Body of pancreas (tissue), 4 donors: Measurements from ENCODE around the gene GNB5.

Source experiments
- CTCF ChIP-seq, 7 experiments: fragments of 450-650 bp in 4 of 7; fragments of 200-600 bp in 3 of 7; sonication (generic) in 3 of 7; IDR thresholded peaks; one replicate each; pipeline ENCODE4 v1.5.1; 2016 to 2019; ENCODE audit warnings: antibody characterized with exemption in 7 of 7
- POLR2A ChIP-seq, 3 donors: fragments of 450-650 bp; IDR thresholded peaks; one replicate each; pipeline ENCODE4 v1.6.1; 2016; ENCODE audit warnings: antibody characterized with exemption in 3 of 3, mild to moderate bottlenecking in 2 of 3

- TF ChIP-seq CTCF (IDR thresholded peaks at IDR 0.05) (no peak), POLR2A (IDR thresholded peaks at IDR 0.05) (no peak)
Measured at GRCh38 chr15:52143873-52144272, 47.3 kb downstream of the GNB5 start.
